ENCODE data around the gene GGACT.

GGACT gene

DNA sequence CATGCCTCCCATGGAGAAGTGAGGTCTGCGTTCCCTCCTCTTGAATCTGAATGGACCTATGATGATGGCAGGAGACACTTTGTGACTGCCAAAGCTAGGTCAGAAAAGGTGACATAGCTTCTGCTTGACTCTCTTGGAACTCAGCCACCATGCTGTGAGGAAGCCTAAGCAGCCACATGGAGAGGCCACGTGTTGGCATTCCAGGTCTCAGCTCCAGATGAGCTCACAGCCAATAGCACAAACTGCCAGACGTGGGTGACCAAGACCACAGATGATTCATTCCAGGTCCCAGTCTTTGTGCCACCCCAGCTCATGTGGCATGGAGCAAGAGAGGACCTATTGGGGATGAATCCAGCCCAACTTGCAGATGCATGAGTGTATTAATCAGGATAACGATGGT, 8.7 kb upstream of the GGACT start:
- no peak overlapping the region for H3K4me3 ChIP-seq (ENCODE audit: severe bottlenecking)
- no peaks in the 10 kb centered on the region for H3K4me1 ChIP-seq (ENCODE audit: insufficient read depth, poor library complexity, severe bottlenecking)
- H3K9me3 ChIP-seq (ENCODE audit: severe bottlenecking) = no peaks in the 10 kb centered on the region
- H3K27me3 ChIP-seq (ENCODE audit: insufficient read depth, poor library complexity, severe bottlenecking) = no peaks in the 10 kb centered on the region
- ATAC-seq (ENCODE audit: low read depth) (no peak), DNase-seq (ENCODE audit: low spot score) (no peak)
- no peaks in the 10 kb centered on the region for H3K36me3 ChIP-seq (ENCODE audit: low read depth)
- TF ChIP-seq CTCF (IDR thresholded peaks at IDR 0.05; ENCODE audit: poor library complexity, severe bottlenecking) = no peak
- H3K27ac ChIP-seq (ENCODE audit: poor library complexity, severe bottlenecking) = no peak overlapping the region

DNA sequence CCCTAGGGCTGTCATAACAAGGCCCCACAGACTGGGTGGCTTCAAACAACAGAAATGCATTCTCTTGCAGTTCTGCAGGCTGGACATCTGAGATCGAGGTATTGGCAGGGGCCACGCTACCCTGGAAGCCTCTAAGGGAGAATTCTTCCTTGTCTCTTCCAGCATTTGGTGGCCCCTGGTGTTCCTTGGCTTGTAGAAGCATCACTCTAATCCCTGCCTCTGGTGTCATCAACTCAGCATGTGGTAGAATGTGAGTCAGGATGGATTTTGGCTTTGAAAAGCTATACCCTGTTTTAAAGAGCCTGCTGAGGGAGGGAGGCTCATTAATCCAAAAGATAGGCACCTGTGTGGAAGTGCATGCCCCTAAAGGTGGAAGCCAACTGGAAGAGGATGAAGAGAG, 7.9 kb upstream of the GGACT start:
- Histone ChIP-seq H3K27me3 (ENCODE audit: insufficient read depth, poor library complexity, severe bottlenecking) (no peaks in the 10 kb centered on the region), H3K9me3 (ENCODE audit: severe bottlenecking) (no peaks in the 10 kb centered on the region), H3K36me3 (ENCODE audit: low read depth) (no peaks in the 10 kb centered on the region), H3K4me3 (ENCODE audit: severe bottlenecking) (no peak overlapping the region), H3K27ac (ENCODE audit: poor library complexity, severe bottlenecking) (no peak overlapping the region), H3K4me1 (ENCODE audit: insufficient read depth, poor library complexity, severe bottlenecking) (no peaks in the 10 kb centered on the region)
- DNase-seq (ENCODE audit: low spot score) (no peak), ATAC-seq (ENCODE audit: low read depth) (no peak)
- TF ChIP-seq CTCF (IDR thresholded peaks at IDR 0.05; ENCODE audit: poor library complexity, severe bottlenecking) = no peak

- no peaks in the 10 kb centered on the region for H3K9me3 ChIP-seq (ENCODE audit: severe bottlenecking)
- H3K36me3 ChIP-seq (ENCODE audit: low read depth) = no peaks in the 10 kb centered on the region
- ATAC-seq (ENCODE audit: low read depth) (no peak), DNase-seq (ENCODE audit: low spot score) (no peak)
- H3K27ac ChIP-seq (ENCODE audit: poor library complexity, severe bottlenecking) = no peak overlapping the region
- H3K4me1 ChIP-seq (ENCODE audit: insufficient read depth, poor library complexity, severe bottlenecking) = no peaks in the 10 kb centered on the region
- no peaks in the 10 kb centered on the region for H3K27me3 ChIP-seq (ENCODE audit: insufficient read depth, poor library complexity, severe bottlenecking)
- no peak for TF ChIP-seq CTCF (IDR thresholded peaks at IDR 0.05; ENCODE audit: poor library complexity, severe bottlenecking)
- no peak overlapping the region for H3K4me3 ChIP-seq (ENCODE audit: severe bottlenecking)
Observed at GRCh38 chr13:100594731-100595130, 6.1 kb upstream of the GGACT start.

GRCh38 chr13:100594255-100594654, 5.7 kb upstream of the GGACT start:
- no peak for ATAC-seq (ENCODE audit: low read depth)

More at GRCh38 chr13:100594255-100594654, 5.7 kb upstream of the GGACT start:
- TF ChIP-seq CTCF (IDR thresholded peaks at IDR 0.05; ENCODE audit: poor library complexity, severe bottlenecking) = no peak
- H3K27ac ChIP-seq (ENCODE audit: poor library complexity, severe bottlenecking) = no peak overlapping the region
- H3K9me3 ChIP-seq (ENCODE audit: severe bottlenecking) = no peaks in the 10 kb centered on the region
- no peak overlapping the region for H3K4me3 ChIP-seq (ENCODE audit: severe bottlenecking)
- no peaks in the 10 kb centered on the region for H3K4me1 ChIP-seq (ENCODE audit: insufficient read depth, poor library complexity, severe bottlenecking)
- DNase-seq (ENCODE audit: low spot score) = no peak
- H3K27me3 ChIP-seq (ENCODE audit: insufficient read depth, poor library complexity, severe bottlenecking) = no peaks in the 10 kb centered on the region
- H3K36me3 ChIP-seq (ENCODE audit: low read depth) = no peaks in the 10 kb centered on the region
